ENCODE results near the gene DHH. TPM values are rescaled to one million over a fixed set of nuclear protein-coding genes. Genes with fewer than 3 reads are reported as not detected.
"Not testable (repeated sequence)": the region's sequence is repeated elsewhere in the genome, so short reads cannot be mapped to it uniquely, and the experiment has no call there.

DHH gene
- 31.5 TPM for total RNA-seq

GRCh38 chr12:49094160-49094974 is at the start of gene DHH:
TSS of gene DHH (minus strand) at chr12:49094801. CDS start at chr12:49094512, 289 bp downstream.
- DNase-seq (ENCODE audit: low spot score in 2 of 2), result no peak
- Histone ChIP-seq H3K4me1 (peaks cover 16 to 32% of the 10 kb centered on the region in 2 donors), H3K4me3 (peak within 1 kb of the TSS; percentile 24 to 51), H3K27ac (no peak within 1 kb of the TSS), H3K9me3 (no peaks in the 10 kb centered on the region), H3K36me3 (peaks cover 30 to 31% of the 10 kb centered on the region in 2 donors), H3K27me3 (peaks cover 10% of the 10 kb centered on the region)
- TF ChIP-seq CTCF (IDR thresholded peaks at IDR 0.05), result no peak
- intact Hi-C loops (cut with DNase I), result no loop called here

- no peaks in the 10 kb centered on the region for H3K4me1 ChIP-seq
- intact Hi-C loops (cut with DNase I), result no loop called here
- H3K27ac ChIP-seq, result no peak overlapping the region
- no peaks in the 10 kb centered on the region for H3K36me3 ChIP-seq
- DNase-seq (ENCODE audit: low spot score in 2 of 2), result no peak
- no peak for TF ChIP-seq CTCF (IDR thresholded peaks at IDR 0.05)
- H3K4me3 ChIP-seq, result no peak overlapping the region
- no peaks in the 10 kb centered on the region for H3K27me3 ChIP-seq
- H3K9me3 ChIP-seq, result no peaks in the 10 kb centered on the region
Observed at GRCh38 chr12:49144384-49144783, 49.8 kb upstream of the DHH start.

GRCh38 chr12:49138999-49139398 is 44.4 kb upstream of the DHH start:
- Histone ChIP-seq H3K36me3 (no peaks in the 10 kb centered on the region), H3K4me1 (no peaks in the 10 kb centered on the region), H3K9me3 (no peaks in the 10 kb centered on the region), H3K27me3 (no peaks in the 10 kb centered on the region), H3K4me3 (no peak overlapping the region), H3K27ac (no peak overlapping the region)
- no peak for TF ChIP-seq CTCF (IDR thresholded peaks at IDR 0.05)
- no peak for DNase-seq (ENCODE audit: low spot score in 2 of 2)
- intact Hi-C loops (cut with DNase I), result no loop called here

GRCh38 chr12:49138587-49138986 is 44.0 kb upstream of the DHH start:
- intact Hi-C loops (cut with DNase I), result no loop called here
- H3K4me3 ChIP-seq, result no peak overlapping the region
- H3K9me3 ChIP-seq, result no peaks in the 10 kb centered on the region
- no peaks in the 10 kb centered on the region for H3K27me3 ChIP-seq
- H3K36me3 ChIP-seq, result no peaks in the 10 kb centered on the region
- DNase-seq (ENCODE audit: low spot score in 2 of 2), result no peak
- H3K27ac ChIP-seq, result no peak overlapping the region
- TF ChIP-seq CTCF (IDR thresholded peaks at IDR 0.05), result no peak
- peaks cover 0 to 4% of the 10 kb centered on the region in 2 donors for H3K4me1 ChIP-seq

GRCh38 chr12:49137476-49137875 is 42.9 kb upstream of the DHH start:
- Histone ChIP-seq H3K27me3 (no peaks in the 10 kb centered on the region), H3K4me3 (no peak overlapping the region), H3K4me1 (peaks cover 0 to 11% of the 10 kb centered on the region in 2 donors), H3K9me3 (no peaks in the 10 kb centered on the region), H3K36me3 (no peaks in the 10 kb centered on the region), H3K27ac (no peak overlapping the region)
- no peak for DNase-seq (ENCODE audit: low spot score in 2 of 2)
- intact Hi-C loops (cut with DNase I), result no loop called here
- TF ChIP-seq CTCF (IDR thresholded peaks at IDR 0.05), result no peak

GRCh38 chr12:49136997-49137396 is 42.4 kb upstream of the DHH start:
- intact Hi-C loops (cut with DNase I); H3K9me3 ChIP-seq; H3K27me3 ChIP-seq; H3K27ac ChIP-seq; DNase-seq (ENCODE audit: low spot score in 2 of 2); H3K36me3 ChIP-seq; H3K4me3 ChIP-seq: not testable (repeated sequence)
- peaks cover 0 to 11% of the 10 kb centered on the region in 2 donors for H3K4me1 ChIP-seq

Data from ascending aorta (tissue), 2 donors.